HG03575 (cell line): Measurements from ENCODE around the gene SNRNP35.
"Not testable (repeated sequence)": the region's sequence is repeated elsewhere in the genome, so short reads cannot be mapped to it uniquely, and the experiment has no call there.

ENCODE experiments used
- ATAC-seq: cut with Tn5 transposase; IDR thresholded peaks from one replicate; pipeline ENCODE4 v1.9.1; 2021; ENCODE audit not compliant: unreplicated experiment, insufficient number of reproducible peaks, low FRiP score; ENCODE audit errors: extremely low read depth

SNRNP35 gene

DNA sequence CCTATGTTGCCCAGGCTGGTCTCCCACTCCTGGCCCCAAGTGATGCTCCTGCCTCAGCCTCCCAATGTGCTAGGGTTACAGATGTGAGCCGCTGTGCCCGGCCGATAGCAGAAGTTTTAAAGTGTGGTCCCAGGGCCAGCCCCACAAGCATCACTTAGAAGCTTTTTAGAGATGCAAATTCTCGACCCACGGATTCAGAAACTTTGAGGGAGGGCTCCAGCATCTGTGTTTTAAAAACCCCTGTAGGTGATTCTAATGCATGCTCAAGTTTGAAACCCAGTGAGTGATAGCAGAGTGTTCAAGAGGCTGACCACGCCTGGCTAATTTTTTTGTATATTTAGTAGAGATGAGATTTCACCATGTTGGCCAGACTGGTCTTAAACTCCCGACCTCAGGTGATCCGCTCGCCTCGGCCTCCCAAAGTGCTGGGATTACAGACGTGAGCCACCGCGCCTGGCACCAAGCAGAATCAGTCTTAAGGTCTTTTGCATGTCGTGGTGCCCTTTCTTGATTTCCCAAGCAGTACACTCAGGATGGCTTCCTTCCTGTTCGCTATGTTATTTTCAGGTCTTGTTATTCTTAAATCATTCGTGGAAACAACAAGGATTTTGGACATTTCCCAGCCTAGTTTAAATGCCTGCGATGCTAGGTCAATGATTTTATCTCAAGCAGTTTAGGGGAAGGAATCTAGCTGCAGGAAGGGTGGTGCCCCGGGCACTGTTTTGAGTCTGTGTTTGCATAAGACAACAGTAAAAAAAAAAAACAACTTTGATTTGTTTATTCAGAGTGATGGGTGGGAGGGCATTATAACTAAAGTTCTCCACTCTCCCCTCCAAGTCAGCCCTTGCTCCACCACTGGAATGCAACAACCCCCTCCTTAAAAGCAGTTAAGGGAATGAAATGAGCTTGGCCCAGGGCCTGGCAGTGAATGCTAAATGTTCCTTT, 12.3 kb upstream of the SNRNP35 start:
- no peak for ATAC-seq

DNA sequence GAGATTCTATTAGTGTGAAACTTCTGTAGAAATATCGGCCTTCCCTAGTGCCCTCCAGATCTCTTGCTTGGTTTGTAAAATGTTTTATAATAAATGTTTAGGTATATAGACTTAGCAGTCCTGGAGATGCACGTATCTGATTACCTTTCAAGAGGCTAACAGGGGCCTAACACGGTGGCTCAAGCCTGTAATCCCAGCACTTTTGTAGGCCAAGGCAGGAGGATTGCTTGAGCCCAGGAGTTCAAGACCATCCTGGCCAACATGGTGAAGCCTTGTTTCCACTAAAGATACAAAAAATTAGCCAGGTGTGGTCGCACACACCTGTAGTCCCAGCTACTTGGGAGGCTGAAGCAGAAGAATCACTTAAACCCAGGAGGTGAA, 11.6 kb upstream of the SNRNP35 start:
- ATAC-seq, result no peak

DNA sequence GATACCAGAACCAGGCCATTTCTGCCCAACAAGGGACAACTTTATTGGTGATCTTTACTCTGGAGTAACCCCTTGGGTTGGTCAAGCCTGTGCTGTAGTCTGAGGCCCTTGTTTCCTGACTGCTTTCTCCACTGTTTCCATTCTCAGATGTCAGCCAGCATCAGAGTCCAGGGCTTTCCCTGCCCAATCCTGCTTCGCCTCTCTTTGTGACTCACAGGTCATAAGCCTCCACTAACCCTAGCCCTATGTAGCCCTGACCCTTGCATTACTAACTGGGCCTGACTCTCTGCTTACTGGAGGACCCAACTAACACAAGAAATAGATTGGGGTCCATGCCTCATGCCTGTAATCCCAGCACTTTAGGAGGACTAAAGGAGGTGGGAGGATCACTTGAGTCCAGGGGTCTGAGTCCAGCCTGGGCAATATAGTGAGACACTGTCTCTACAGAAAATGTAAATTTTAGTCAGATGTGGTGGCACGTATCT, 8.6 kb upstream of the SNRNP35 start:
- no peak for ATAC-seq

DNA sequence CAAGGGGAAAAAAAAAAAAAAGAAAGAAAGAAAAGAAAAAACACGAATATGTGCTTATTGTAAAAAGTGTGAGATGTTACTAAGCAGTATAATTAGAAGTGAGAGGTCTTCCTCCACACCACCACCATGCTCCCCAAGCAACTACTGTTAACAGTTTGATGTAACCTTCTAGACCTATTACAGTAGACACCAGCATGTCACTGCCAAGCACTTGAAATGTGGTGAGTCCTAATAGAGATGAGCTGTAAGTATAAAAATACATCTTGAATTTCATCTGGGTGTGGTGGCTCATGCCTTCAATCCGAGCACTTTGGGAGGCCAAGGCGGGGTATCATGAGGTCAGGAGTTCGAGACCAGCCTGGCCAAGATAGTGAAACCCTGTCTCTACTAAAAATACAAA, 8.1 kb upstream of the SNRNP35 start:
- ATAC-seq, result no peak

DNA sequence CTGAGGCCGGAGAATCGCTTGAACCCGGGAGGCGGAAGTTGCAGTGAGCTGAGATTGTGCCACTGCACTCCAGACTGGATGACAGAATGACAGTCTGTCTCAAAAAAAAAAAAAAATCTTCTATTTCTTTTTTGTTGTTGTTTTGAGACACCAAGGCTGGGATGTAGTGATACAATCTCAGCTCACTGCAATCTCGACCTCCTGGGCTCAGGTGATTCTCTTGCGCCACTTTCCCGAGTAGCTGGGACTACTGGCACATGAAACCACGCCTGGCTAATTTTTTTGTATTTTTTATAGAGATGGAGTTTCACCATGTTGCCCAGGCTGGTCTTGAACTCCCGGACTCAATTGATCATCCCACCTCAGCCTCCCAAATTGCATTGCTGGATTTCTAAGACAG, 7.3 kb upstream of the SNRNP35 start:
- no peak for ATAC-seq

DNA sequence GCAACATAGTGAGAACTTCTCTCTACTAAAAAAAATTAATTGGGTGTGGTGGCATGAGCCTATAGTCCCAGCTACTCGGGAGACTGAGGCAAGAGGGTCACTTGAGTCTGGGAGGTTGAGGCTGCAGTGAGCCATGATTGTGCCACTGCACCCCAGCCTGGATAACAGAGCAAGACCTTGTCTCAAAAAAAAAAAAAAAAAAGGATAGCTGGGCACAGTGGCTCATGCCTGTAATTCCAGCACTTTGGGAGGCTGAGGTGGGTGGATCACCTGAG, 5.7 kb upstream of the SNRNP35 start:
- ATAC-seq, result not testable (repeated sequence)

DNA sequence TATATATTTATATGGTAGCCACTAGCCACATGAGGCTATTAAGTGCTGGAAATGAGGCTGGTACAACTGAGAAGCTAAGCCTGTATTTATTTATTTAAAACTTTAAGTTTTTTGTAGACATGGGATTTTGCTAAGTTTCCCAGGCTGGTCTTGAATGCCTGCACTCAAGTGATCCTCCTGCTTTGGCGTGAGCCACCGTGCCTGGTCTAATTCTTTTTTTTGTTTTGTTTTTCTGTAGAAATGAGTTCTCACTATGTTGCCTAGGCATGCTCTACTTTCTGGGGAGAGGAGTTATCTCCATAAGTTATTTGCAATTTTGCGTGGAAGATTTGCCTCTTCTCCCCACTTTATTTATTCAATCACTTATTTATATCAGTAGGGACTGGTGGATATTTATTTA, 4.8 kb upstream of the SNRNP35 start:
- ATAC-seq, result no peak

DNA sequence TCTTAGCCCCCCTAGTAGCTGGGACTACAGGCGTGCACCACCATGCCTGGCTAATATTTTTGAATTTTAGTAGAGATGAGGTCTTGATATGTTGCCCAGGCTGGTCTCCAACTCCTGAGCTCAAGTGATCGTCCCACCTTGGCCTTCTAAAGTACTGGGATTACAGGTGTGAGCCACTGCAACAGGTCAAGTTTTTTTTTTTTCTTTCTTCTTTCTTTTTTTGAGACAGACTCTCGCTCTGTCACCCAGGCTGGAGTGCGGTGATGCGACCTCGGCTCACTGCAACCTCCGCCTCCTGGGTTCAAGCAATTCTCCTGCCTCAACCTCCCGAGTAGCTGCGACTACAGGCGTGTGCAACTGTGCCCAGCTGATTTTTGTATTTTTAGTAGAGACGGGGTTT, 5.2 kb downstream of the SNRNP35 start:
- not testable (repeated sequence) for ATAC-seq

DNA sequence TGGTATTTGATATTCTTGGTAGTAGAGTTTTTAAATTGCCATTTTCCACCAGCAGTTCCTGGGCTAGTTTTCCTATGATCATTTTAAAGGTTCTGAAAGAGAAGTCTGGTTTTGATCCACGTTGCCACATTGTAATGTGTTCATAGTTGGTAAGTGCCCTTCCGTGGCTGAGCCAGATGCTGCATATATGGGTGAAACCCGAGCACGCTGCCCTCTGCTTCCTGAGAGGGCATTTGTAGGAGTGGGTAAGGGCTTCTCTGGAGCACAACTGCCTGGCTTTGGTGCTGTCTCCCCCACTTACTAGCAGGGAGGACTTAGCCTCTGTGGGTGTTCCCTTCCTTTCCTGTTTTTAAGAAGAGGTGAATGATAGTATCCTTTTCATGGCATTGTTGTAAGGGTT, 7.1 kb downstream of the SNRNP35 start:
- ATAC-seq, result no peak

DNA sequence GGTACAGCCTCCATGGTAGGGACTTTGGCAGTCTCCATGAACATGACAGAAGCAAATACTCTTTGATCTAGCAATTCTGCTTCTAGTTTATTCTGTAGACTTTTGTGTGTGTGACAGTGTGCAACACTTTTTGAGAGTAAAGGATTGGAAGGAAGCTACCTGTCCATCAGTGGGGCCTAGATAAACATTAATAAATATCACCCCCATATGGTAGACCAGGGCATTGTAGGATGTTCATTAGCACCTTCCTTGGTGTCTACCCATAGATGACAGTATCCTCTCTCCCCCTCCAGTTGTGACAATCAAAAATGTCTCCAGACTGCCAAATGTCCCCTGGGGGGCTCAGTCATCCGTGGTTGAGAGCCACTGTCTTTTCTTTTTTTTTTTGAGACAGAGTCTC, 10.8 kb downstream of the SNRNP35 start:
- ATAC-seq, result no peak

DNA sequence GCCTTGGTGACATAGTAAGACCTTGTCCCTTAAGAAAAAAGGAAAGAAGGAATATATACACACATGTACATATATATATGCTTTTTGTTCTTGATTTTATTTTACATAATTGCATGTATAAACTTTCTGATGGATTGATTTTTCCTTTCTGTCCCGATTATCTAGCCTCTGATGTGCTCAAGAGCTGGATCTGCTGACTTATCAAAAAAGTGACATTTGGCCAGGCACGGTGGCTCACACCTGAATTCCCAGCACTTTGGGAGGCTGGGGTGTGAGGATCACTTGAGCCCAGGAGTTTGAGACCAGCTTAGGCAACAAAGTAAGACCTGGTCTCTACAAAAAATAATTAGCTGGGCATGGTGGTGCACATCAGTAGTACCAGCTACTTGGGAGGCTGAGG, 12.0 kb downstream of the SNRNP35 start:
- ATAC-seq, result no peak

DNA sequence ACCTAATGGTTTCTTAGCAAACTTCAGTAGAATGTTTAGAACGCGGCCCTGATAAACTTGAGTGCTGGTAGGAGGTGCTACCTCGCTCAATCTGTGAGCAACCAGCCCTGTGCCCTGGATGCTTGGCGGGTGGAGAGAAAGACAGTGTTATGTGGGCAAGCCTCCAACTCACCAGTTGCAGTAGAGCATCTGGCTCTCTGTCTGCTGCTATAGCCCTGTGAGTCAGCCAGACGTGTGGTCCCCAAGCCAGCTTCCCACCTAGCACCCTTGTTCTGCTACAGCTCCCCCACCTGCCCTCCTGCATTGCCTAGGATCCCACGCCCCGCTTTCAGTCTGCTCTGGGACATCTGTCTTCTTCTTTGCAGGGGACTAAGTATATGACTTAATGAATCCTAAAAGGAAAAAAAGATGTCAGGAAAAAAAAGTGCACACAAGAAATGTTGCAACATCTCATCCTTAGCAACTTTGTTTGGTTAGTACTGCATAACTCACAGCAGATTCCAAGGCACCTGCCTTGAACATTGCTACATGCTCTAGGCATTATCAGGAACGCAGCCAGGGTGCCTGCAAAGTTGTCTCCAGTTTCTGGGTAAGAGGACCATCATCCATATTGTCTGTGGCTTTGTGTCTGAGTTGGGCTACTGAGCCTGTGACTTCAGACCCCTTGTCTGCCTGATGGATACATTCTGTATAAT, 13.6 kb downstream of the SNRNP35 start:
- ATAC-seq, result no peak

DNA sequence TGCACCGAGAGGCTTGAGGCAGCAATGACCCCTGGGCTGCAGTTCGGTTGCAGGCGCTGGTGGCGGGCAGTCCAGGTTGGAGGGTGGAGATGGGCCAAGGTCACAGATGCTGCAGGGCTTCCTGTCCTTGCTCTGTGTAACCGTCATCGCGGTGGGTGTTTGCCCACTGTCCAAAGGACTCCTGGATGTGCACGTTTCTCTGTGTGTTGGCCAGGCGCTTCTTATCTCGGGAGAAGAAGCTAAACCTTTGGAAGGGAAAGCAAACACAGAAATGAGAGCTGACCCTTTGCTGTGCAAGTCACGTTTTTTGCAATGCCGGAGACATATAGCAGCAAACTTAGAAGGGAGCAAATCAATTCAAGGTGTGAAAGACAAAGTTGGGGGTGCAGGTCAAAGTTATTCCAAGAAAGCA, 14.5 kb downstream of the SNRNP35 start:
- ATAC-seq, result no peak

DNA sequence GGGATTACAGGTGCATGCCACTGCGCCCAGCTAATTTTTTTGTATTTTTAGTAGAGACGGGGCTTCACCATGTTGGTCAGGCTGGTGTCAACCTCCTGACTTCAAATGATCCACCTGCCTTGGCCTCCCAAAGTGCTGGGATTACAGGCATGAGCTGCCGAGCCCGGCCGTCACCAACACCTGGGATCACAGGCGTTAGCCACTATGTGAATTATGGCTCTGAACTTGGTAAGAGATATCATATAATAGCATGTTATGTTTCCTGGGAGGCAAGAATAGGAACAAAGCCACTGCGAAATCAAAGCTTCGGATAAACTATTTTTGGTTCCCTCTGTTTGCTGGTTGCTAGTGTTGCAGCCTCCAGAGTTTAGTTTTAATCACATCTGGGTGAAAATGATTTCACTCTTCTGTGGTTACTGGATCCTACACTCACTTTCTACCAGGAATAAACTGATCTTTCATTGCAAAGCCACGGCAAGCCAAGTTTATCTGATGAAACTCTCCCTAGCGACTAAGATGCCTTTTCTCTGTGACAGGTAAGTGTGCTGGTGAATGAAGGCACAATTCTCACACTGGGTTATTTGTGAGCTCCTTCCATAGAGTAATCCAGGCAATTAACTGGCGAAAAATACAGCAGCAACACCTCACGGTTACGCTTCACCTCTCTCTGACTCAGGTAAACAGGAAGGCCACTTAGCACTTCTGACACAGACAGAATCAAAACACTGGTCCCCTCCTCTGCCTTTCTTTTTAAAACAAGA, 16.7 kb downstream of the SNRNP35 start:
- no peak for ATAC-seq

DNA sequence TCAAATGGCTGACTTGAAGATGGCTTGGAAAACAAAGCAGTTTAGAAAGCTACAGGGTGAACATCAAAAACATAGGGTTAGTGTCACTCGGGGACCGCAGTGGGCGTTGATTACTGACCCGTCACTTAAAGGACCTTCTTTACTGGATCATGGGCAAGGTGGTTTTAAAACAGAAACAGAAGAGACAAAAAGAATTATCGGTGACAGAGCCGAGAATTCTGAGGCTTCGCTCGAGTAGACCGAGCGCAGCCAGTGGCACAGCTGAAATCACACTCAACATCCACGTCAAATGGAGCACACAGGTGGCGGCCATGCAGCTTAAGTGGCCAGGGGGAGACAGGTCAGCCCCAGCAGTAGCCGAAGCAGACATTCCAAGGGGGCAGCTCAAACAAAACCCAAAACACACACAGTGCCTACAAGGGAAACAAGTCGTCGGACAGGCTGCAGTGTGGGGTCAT, 17.3 kb downstream of the SNRNP35 start:
- ATAC-seq, result no peak

DNA sequence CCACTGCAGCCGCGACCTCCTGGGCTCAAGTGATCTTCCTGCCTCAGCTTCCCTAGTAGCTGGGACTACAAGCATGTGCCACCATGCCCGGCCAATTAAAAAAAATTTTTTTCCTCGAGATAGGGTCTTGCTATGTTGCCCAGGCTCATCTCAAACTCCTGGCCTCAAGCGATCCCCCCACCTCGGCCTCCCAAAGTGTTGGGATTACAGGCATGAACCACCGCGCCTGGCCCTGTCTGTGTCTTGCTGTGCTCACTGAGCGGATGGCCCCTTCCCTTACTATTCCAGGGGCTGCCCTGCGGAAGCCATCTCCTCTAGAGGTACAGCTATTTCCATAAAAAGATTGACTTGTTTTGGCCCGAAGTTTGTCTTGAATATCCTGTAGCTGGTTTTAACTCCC, 20.1 kb downstream of the SNRNP35 start:
- no peak for ATAC-seq

DNA sequence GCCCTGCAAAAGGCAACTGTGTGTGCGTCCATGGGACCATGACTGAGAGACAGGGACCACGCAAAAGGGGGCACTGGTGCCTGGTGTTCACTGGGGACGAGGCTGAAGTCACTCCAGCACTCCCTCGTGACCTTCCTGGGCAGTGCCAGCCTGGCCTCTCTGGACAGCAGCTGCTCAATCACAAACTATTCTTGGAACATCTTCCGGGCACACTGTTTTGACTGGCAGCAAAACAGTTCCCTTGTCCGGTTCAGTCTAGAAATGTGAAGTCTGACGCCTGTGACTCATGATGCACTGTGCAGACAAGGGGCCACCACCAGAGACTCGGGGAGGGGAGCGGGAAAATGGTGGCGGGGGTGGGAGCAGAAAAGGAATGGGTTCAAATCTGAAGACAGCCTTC, 20.8 kb downstream of the SNRNP35 start:
- ATAC-seq, result no peak

DNA sequence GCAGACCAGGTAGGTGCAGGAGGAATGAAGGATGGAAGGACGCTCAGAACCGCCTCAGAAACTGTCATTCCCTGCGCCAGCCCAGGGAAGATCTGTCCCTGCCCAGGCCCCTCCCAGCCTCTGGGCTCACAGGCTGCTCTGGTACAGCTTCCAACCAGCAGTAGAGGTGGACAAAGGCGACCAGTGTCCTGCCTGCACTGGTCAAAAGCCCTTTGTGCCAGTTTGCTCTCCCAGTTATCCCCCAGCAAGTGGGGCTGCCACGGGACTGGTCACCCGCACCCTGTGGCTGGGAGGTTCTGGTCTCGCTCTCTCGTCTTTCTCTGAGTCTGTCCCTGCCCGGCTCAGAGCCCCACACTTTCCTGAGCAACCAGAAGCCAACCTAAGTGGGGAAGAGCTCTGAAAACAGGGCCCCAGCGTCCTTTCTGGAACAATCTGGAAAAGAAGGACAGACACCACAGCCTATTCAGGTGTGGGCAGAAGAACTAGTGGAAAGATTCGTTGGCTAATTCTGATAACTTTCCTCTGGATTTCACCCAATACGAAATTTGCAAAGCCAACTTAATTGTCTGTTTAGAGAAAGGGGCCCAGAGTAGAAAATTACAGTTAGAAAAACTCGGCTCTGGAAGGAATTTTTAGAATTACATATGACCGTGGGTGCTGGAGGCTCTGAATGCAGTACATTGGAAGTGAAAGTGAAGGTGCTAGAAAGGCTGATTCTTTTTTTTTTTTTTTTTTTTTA, 21.7 kb downstream of the SNRNP35 start:
- ATAC-seq, result no peak

DNA sequence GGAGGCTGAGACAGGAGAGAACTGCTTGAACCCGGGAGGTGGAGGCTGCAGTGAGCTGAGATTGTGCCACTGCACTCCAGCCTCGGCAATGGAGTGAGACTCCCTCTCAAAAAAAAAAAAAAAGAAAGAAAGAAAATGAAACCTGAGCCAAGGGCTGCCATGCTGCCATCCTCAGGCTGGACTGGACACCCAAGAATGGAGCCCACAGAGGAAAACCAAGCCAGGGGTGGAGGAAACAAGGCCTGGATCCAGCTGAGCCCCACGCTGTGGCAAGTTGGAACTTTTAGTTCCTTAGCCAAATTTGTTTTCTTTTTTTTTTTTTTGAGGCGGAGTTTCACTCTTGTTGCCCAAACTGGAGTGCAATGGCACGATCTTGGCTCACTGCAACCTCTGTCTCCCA, 23.3 kb downstream of the SNRNP35 start:
- not testable (repeated sequence) for ATAC-seq
